Measurements from ENCODE around the gene CDK2AP2.
"Not testable (repeated sequence)": the region's sequence is repeated elsewhere in the genome, so short reads cannot be mapped to it uniquely, and the experiment has no call there.

Gene CDK2AP2

DNA sequence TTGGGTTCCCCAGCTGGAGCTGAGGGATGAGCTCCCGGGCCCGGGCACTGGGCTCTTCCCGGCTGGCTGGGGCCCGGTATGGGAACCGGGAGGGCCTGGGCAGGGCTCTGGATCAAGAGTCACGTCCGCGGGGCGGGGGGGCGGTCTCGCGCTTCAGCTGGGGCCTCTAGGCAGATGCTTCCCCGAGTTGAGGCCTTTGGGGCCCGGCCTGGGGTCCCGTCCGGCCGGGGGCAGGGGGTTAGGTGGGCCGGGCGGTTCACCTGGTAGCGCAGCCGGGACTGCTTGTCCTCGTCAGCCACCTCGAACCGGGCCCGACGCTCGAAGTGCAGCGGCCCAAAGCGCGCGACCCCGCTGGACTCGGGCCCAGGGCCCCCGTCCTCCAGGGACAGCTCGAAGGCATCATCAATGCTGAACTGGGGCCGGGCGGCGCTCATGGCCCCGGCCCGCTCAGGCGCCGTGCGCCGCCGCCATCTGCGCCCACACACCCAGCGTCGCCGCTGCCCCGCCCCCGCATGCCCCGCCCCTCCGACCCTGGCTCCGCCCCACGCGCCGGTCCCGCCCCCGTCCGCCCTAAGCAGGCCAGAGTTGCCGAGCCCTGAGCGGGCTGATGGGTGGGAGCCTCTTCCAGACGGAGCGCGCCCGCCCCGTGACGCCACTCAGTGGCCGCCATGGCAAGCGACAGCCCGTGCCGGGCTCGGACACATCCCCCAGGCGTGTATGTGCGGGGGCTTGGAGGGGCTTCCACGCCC lies 39.0 kb downstream of the CDK2AP2 start, which contains the start of gene TMEM134:
Gene TMEM134, minus strand, starts transcription at position 493 of the 749 bp plus-strand sequence. Its CDS starts 59 bp downstream, at position 434.
- DNase-seq (ENCODE audit: insufficient read length, low spot score) (peak; percentile 94), FAIRE-seq (peak; percentile 92)
- TF ChIP-seq POU2F2 (IDR thresholded peaks at IDR 0.05; ENCODE audit: low read depth, low read length) = 0 out of 2 replicates have a peak, but pooled peaks have one; percentile 6
- peak; percentile 81 for TF ChIP-seq POLR2A (IDR thresholded peaks at IDR 0.05; ENCODE audit: low read depth, low read length)
- peak; percentile 47; the same call in 1 of the 2 replicates for TF ChIP-seq POLR2AphosphoS5 (IDR thresholded peaks at IDR 0.05; ENCODE audit: low read depth, low read length)
- TF ChIP-seq PAX5 (IDR thresholded peaks at IDR 0.05; ENCODE audit: insufficient read depth, low read length, severe bottlenecking) = no peak
- TF ChIP-seq SPI1 (IDR thresholded peaks at IDR 0.05; ENCODE audit: low read depth, low read length) = no peak

DNA sequence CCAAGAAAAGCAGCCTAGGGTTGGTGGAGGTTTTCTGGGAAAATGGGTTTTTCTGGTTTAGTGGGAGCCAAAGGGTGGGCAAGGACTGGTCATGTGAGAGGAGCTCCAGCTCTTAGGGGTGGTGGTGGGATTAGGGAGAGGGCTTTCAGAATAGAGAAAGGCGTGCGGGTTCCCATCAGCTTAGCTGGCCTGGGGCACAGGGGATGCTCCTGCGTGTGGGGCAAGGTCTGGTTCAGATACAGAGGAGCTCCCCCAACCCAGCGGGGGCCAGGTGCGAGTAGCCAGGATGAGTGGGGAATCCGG lies 39.6 kb downstream of the CDK2AP2 start:
- FAIRE-seq (no peak), DNase-seq (ENCODE audit: insufficient read length, low spot score) (no peak)
- TF ChIP-seq PAX5 (IDR thresholded peaks at IDR 0.05; ENCODE audit: insufficient read depth, low read length, severe bottlenecking) (no peak), POLR2AphosphoS5 (IDR thresholded peaks at IDR 0.05; ENCODE audit: low read depth, low read length) (no peak), SPI1 (IDR thresholded peaks at IDR 0.05; ENCODE audit: low read depth, low read length) (no peak), POLR2A (IDR thresholded peaks at IDR 0.05; ENCODE audit: low read depth, low read length) (no peak), POU2F2 (IDR thresholded peaks at IDR 0.05; ENCODE audit: low read depth, low read length) (no peak), TAF1 (IDR thresholded peaks at IDR 0.05; ENCODE audit: low read depth, low read length) (no peak)

DNA sequence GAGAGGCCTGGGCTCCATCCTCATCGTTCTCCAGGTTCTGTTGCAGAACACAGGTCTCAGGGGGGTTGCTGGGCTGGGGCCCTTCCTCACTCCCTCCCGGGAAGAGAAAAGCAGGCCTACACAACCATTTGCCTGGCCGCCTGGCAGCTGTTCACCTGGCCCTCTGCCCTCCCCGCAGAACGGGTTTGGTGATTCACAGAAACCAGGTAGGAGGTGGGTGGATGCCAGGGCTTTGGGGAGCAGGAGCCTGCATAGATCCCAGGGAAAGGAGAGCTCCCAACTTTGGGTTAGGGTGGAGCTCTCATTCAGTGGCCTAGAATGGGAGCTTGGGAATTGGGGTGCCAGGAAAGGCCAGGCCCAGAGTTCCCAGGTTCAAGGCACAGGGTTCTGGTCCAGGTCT lies 39.9 kb downstream of the CDK2AP2 start:
- TF ChIP-seq SPI1 (IDR thresholded peaks at IDR 0.05; ENCODE audit: low read depth, low read length) (no peak), POU2F2 (IDR thresholded peaks at IDR 0.05; ENCODE audit: low read depth, low read length) (no peak), POLR2A (IDR thresholded peaks at IDR 0.05; ENCODE audit: low read depth, low read length) (no peak), PAX5 (IDR thresholded peaks at IDR 0.05; ENCODE audit: insufficient read depth, low read length, severe bottlenecking) (no peak), TAF1 (IDR thresholded peaks at IDR 0.05; ENCODE audit: low read depth, low read length) (no peak), POLR2AphosphoS5 (IDR thresholded peaks at IDR 0.05; ENCODE audit: low read depth, low read length) (no peak)
- DNase-seq (ENCODE audit: insufficient read length, low spot score) = no peak
- FAIRE-seq = no peak

DNA sequence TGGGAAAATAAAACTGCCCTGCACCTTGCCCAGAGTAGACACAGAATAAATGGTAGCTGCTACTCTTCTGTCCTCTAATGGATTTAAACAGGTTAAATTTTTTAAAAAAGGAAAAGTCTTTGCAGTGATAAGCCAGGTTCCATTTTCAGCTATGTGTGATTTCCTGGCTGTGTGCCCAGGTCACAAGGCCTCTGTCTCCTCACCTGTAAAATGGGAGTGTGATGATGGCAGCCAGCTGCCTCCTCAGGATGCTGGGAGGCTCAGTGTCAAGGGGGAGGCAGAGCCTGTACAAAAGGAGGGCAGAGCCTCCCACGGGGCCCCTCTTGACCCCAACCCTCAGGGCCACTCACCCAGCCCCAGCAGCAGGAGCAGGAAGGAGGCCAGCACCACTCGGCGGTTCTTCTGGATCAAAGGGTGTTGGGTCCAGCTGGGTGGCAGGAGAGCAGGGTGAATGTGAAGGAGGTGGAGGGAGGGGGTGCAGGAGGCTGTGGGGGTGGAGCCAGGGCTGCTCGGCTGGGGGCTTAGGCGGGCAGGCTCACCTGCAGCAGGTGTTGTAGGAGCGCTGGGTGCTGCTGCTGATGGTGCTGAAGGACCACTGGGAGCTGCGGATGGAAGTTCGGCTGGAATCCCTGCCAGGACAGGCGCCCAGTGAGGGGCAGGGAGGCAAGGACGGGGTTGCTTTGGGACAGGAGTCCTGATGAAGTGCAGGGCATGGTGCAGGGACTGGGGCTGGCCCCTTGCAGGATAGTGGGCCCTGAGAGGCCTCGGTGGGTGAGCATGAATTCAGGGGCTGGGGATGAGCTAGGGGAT lies 40.8 kb downstream of the CDK2AP2 start:
- TF ChIP-seq POLR2AphosphoS5 (IDR thresholded peaks at IDR 0.05; ENCODE audit: low read depth, low read length) (no peak), POU2F2 (IDR thresholded peaks at IDR 0.05; ENCODE audit: low read depth, low read length) (no peak), TAF1 (IDR thresholded peaks at IDR 0.05; ENCODE audit: low read depth, low read length) (no peak), POLR2A (IDR thresholded peaks at IDR 0.05; ENCODE audit: low read depth, low read length) (no peak), PAX5 (IDR thresholded peaks at IDR 0.05; ENCODE audit: insufficient read depth, low read length, severe bottlenecking) (no peak), SPI1 (IDR thresholded peaks at IDR 0.05; ENCODE audit: low read depth, low read length) (no peak)
- no peak for DNase-seq (ENCODE audit: insufficient read length, low spot score)
- FAIRE-seq = no peak

DNA sequence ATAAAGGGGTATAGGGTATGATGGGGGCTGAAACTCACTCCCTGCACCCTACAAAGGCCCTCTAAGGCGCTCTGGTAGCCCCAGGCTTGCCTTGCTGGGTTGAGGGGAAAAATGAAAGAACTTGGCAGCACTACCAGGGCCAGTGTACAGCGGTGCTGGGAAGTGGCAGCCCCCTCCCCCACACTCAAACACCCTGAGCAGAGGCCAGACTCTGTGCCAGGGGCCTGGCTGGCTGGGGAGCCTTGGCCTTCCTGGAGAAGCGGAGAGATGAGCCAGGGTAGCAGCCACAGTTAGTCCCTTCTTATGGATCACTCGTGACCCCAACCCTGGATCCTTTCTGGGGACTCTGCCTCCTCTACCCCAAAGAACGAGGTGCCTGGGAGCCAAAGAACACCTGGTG lies 41.6 kb downstream of the CDK2AP2 start:
- no peak for DNase-seq (ENCODE audit: insufficient read length, low spot score)
- TF ChIP-seq POLR2AphosphoS5 (IDR thresholded peaks at IDR 0.05; ENCODE audit: low read depth, low read length) (no peak), SPI1 (IDR thresholded peaks at IDR 0.05; ENCODE audit: low read depth, low read length) (no peak), PAX5 (IDR thresholded peaks at IDR 0.05; ENCODE audit: insufficient read depth, low read length, severe bottlenecking) (no peak), POLR2A (IDR thresholded peaks at IDR 0.05; ENCODE audit: low read depth, low read length) (no peak)
- FAIRE-seq = no peak

DNA sequence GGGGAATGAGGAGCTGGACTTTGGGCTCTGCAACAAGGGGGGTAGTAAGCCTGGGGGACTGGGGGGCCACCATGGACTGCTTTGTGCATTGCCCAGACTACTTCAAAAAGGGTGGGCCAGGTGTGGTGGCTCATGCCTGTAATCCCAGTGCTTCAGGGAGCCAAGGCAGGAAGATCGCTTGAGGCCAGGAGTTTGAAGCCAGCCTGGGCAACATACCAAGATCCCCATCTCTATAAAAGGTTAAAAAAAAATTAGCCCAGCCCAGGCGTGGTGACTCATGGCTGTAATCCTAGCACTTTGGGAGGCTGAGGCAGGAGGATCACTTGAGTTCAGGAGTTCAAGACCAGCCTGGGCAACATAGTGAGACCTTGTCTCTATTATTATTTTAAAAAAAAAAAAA lies 42.4 kb downstream of the CDK2AP2 start:
- DNase-seq (ENCODE audit: insufficient read length, low spot score); FAIRE-seq: not testable (repeated sequence)

DNA sequence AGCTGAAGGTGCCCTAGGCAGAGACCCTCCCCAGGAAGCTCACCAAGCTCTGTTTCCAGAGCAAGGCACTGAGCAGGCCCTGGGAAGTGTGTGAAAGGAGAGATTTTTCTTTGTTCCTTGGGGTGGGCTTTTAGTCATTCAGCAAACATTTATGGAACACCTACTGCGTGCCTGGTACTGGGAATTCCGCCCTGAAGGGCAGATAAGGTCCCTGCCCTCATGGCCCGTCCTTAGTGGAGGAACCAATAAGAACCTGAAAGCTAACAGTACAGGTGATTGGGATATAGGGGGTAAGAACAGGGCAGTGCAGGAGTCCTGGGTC lies 42.8 kb downstream of the CDK2AP2 start:
- TF ChIP-seq TAF1 (IDR thresholded peaks at IDR 0.05; ENCODE audit: low read depth, low read length) (no peak), POU2F2 (IDR thresholded peaks at IDR 0.05; ENCODE audit: low read depth, low read length) (no peak), PAX5 (IDR thresholded peaks at IDR 0.05; ENCODE audit: insufficient read depth, low read length, severe bottlenecking) (no peak), POLR2AphosphoS5 (IDR thresholded peaks at IDR 0.05; ENCODE audit: low read depth, low read length) (no peak), POLR2A (IDR thresholded peaks at IDR 0.05; ENCODE audit: low read depth, low read length) (no peak), SPI1 (IDR thresholded peaks at IDR 0.05; ENCODE audit: low read depth, low read length) (no peak)
- FAIRE-seq (no peak), DNase-seq (ENCODE audit: insufficient read length, low spot score) (no peak)

DNA sequence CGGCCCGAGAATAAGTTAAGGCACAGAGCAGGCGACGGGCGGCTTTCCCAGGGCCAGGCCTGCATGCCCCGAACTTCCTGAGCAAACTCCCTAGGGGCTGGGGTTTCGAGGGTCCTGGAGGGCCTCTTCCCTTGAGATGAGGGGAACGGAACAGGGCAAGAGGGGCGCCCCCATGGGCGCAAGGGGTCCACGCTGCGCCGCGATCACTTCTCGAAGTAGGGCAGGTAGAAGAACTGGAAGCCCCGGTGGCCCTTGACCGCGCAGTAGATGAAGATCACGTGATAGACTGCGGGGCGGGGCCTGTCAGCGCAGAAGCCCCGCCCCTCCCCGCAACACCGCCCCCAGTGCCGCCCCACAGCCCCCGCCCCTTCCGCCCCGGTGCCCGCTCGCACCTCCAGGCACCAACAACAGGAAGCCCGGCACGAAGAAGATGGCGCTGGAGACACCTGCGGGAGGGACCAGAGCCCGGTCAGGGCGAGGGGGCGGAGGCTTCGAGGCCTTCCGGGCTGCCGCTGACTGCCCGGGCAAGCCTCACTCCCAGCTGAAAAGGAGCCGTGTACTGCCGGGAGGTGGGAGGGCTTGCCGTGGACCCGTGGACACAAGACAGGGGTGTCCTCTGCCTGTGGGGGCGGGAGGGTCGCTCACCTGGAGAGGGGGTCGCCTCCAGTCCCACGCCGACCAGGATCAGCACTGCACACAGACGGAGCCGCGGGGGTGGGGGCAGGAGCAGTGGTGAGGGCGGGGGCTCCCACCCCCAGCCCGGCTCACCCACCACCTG lies 43.4 kb downstream of the CDK2AP2 start:
- TF ChIP-seq TAF1 (IDR thresholded peaks at IDR 0.05; ENCODE audit: low read depth, low read length) = peak; percentile 70
- no peak for TF ChIP-seq SPI1 (IDR thresholded peaks at IDR 0.05; ENCODE audit: low read depth, low read length)
- no peak for TF ChIP-seq PAX5 (IDR thresholded peaks at IDR 0.05; ENCODE audit: insufficient read depth, low read length, severe bottlenecking)
- TF ChIP-seq POLR2A (IDR thresholded peaks at IDR 0.05; ENCODE audit: low read depth, low read length) = peak; percentile 78
- peak; percentile 71 for TF ChIP-seq POLR2AphosphoS5 (IDR thresholded peaks at IDR 0.05; ENCODE audit: low read depth, low read length)
- FAIRE-seq (peak; percentile 95), DNase-seq (ENCODE audit: insufficient read length, low spot score) (peak; percentile 92)

DNA sequence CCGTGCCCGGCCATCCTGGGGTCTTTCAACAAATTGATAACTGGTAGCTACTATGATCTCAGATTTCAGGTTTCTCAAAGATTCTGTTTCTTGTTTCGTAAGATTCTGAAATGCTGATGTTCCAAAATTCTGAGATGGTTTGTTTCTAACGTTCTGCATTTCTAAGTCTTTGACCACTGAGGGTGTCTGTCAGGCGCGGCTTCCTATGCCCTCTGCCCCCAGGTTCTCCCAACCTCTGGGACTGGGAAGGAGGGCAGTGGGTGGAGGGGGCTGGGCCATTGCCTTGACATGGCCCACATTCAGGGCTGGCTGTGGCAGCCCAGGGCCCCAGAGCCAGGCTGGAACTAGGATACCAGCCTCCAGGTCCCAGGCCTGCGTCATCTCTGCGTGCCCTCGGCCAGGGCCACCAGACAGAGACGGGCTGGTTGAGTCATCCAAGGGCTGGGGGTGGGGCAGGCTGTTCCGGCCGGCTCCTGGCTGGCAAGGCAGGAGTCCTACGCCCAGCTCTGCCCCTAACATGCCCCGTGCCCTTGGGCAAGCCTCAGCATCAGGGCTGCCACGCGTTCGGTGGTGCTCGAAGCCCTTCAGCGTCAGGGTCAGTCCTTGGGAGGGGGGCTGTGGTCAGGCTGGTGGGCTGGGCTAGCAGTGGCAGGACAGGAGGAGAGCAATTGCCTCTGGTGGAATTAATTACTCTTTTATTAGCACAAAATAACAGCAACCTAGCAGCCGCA lies 44.1 kb downstream of the CDK2AP2 start:
- no peak for FAIRE-seq
- no peak for DNase-seq (ENCODE audit: insufficient read length, low spot score)
- TF ChIP-seq POU2F2 (IDR thresholded peaks at IDR 0.05; ENCODE audit: low read depth, low read length) = no peak
- no peak for TF ChIP-seq PAX5 (IDR thresholded peaks at IDR 0.05; ENCODE audit: insufficient read depth, low read length, severe bottlenecking)
- TF ChIP-seq SPI1 (IDR thresholded peaks at IDR 0.05; ENCODE audit: low read depth, low read length) = no peak
- no peak for TF ChIP-seq POLR2AphosphoS5 (IDR thresholded peaks at IDR 0.05; ENCODE audit: low read depth, low read length)
- no peak for TF ChIP-seq TAF1 (IDR thresholded peaks at IDR 0.05; ENCODE audit: low read depth, low read length)
- no peak for TF ChIP-seq POLR2A (IDR thresholded peaks at IDR 0.05; ENCODE audit: low read depth, low read length)
